K562 (cell line): ENCODE data around the gene IPP. TPM values are rescaled to one million over a fixed set of nuclear protein-coding genes. Genes with fewer than 3 reads are reported as not detected.

Source experiments
- DDX20 ChIP-seq: fragments of 450-650 bp; IDR thresholded peaks from 2 replicates; pipeline ENCODE4 v1.6.1; 2016; ENCODE audit warnings: missing genetic modification characterization, low read depth, mild to moderate bottlenecking, missing compliant biosample characterization, moderate library complexity
- JUN ChIP-seq, 2 experiments: sonication (generic) in 1 of 2; formaldehyde crosslinking in 1 of 2; IDR thresholded peaks; 2 replicates each; pipeline versions ENCODE4 v1.6.1 to v1.8.0; 2012 to 2022; ENCODE audit warnings: borderline replicate concordance in 2 of 2, mild to moderate bottlenecking in 2 of 2, improper control_type of control experiment in 1 of 2, low read depth in 1 of 2, low read length in 1 of 2, missing genetic modification reagents in 1 of 2
- MECOM ChIP-seq: fragments of 250-450 bp; sonication (Bioruptor Pico); IDR thresholded peaks from 2 replicates; pipeline ENCODE4 v1.8.0; 2022; ENCODE audit warnings: inconsistent platforms
- PTTG1 ChIP-seq: fragments of 450-650 bp; IDR thresholded peaks from 2 replicates; pipeline ENCODE4 v1.6.1; 2016; ENCODE audit warnings: low read depth, mild to moderate bottlenecking, missing genetic modification characterization, missing compliant biosample characterization
- RAD21 ChIP-seq, 2 experiments: fragments of 250-450 bp in 1 of 2; fragments of 450-650 bp in 1 of 2; sonication (Bioruptor Pico) in 1 of 2; formaldehyde crosslinking in 1 of 2; IDR thresholded peaks in 1 of 2; conservative IDR thresholded peaks in 1 of 2; 2 replicates each; pipeline versions ENCODE4 v1.4.0 to v1.8.0; 2020 to 2022; ENCODE audit warnings: mild to moderate bottlenecking in 2 of 2, moderate library complexity in 1 of 2
- RB1 ChIP-seq: fragments of 450-650 bp; IDR thresholded peaks from 2 replicates; pipeline ENCODE4 v1.6.1; 2017; ENCODE audit warnings: low read depth, mild to moderate bottlenecking
- YY1 ChIP-seq, 3 experiments: IDR thresholded peaks; 2 replicates each; pipeline ENCODE4 v1.6.1; 2011; ENCODE audit warnings: low read length in 2 of 3, mild to moderate bottlenecking in 2 of 3, moderate library complexity in 2 of 3, borderline replicate concordance in 1 of 3, control low read depth in 1 of 3, low read depth in 1 of 3; ENCODE audit not compliant: insufficient read depth in 3 of 3, insufficient replicate concordance in 2 of 3, control insufficient read depth in 1 of 3, insufficient read length in 1 of 3; ENCODE audit errors: extremely low read depth in 1 of 3
- polyA plus RNA-seq, 8 experiments: library from polyadenylated mRNA; depleted of rRNA in 4 of 8; stranded (reverse) in 5 of 8; unstranded in 3 of 8; fragments of >200 nt; fragmentation: Nextera tagmentation in 2 of 8; fragmentation: Illumina TruSeq in 1 of 8; extraction: Ambion mirVana in 2 of 8; extraction: Trizol in 1 of 8; gene quantifications; 2 replicates each; pipeline versions ENCODE4 v1.2.1 to v1.2.3, GENCODE V29; 2011 to 2014; ENCODE audit warnings: inconsistent platforms in 1 of 8, missing spikeins in 1 of 8
- total RNA-seq, 7 experiments: library from RNA; depleted of rRNA in 6 of 7; stranded (reverse); fragments of >200 nt in 6 of 7; fragmentation: Illumina TruSeq in 2 of 7; extraction: Trizol in 2 of 7; gene quantifications; 2 replicates each; pipeline versions ENCODE4 v1.2.1 to v1.2.3, GENCODE V29; 2011 to 2021; ENCODE audit warnings: low replicate concordance in 1 of 7
- TF ChIP-seq, protein P1 (sequence below): sonication (generic); formaldehyde crosslinking; IDR thresholded peaks from 2 replicates; pipeline ENCODE4 v1.8.0; 2022; ENCODE audit warnings: mild to moderate bottlenecking, missing genetic modification reagents
- TF ChIP-seq, protein P2 (sequence below): fragments of 450-650 bp; IDR thresholded peaks from 2 replicates; pipeline ENCODE4 v1.7.0; 2016; ENCODE audit warnings: borderline replicate concordance
- TF ChIP-seq, protein P3 (sequence below), 2 experiments: fragments of 450-650 bp; conservative IDR thresholded peaks; 2 replicates each; pipeline ENCODE4 v1.6.1; 2017; ENCODE audit warnings: mild to moderate bottlenecking in 2 of 2, moderate library complexity in 2 of 2
- TF ChIP-seq, protein P4 (sequence below): sonication (generic); formaldehyde crosslinking; IDR thresholded peaks from 2 replicates; pipeline ENCODE4 v1.8.0; 2022; ENCODE audit warnings: mild to moderate bottlenecking, missing genetic modification reagents

Gene IPP
- total and polyA plus RNA-seq, 9 of the 15 experiments (the other 6 are each of a cell fraction or from before 2014, with no cell fraction given), result 6.9 to 15.1 (median 9.7) TPM

DNA sequence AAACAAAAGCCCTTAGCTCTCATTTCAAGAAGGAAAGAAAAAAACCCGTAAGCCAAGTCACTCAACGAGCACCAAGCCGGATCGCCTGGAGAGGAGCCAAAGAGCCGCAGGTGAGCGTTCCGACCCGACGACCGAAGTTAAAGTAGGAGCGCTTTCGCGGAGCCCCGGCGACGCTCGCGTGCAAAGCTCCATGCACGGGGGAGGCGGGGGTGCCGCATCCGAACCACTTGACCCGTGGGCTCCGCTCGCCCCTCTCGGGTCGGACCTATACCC, 64.5 kb downstream of the IPP start (continued):
- TF ChIP-seq JUN (IDR thresholded peaks at IDR 0.05; ENCODE audit: borderline replicate concordance, low read depth, low read length) (no peak), JUN (CRISPR knock-in tag; IDR thresholded peaks at IDR 0.05; ENCODE audit: borderline replicate concordance) (0 out of 2 replicates have a peak, but pooled peaks have one; percentile 44), MECOM (CRISPR knock-in tag) (no peak), DDX20 (tag) (no peak), RB1 (no peak), YY1 (IDR thresholded peaks at IDR 0.05; ENCODE audit: borderline replicate concordance in 1 of 3, control insufficient read depth in 1 of 3, extremely low read depth in 1 of 3, insufficient read depth in 3 of 3, insufficient read length in 1 of 3, insufficient replicate concordance in 2 of 3, low read depth in 1 of 3, low read length in 2 of 3) (no peak), RAD21 (CRISPR knock-in tag; conservative IDR thresholded peaks at IDR 0.05 in 1 of 2, IDR thresholded peaks at IDR 0.05 in 1 of 2) (peak; percentile 15 to 36; a peak in 3 of 4 replicates), PTTG1 (no peak)
- TF ChIP-seq, protein P1, sequence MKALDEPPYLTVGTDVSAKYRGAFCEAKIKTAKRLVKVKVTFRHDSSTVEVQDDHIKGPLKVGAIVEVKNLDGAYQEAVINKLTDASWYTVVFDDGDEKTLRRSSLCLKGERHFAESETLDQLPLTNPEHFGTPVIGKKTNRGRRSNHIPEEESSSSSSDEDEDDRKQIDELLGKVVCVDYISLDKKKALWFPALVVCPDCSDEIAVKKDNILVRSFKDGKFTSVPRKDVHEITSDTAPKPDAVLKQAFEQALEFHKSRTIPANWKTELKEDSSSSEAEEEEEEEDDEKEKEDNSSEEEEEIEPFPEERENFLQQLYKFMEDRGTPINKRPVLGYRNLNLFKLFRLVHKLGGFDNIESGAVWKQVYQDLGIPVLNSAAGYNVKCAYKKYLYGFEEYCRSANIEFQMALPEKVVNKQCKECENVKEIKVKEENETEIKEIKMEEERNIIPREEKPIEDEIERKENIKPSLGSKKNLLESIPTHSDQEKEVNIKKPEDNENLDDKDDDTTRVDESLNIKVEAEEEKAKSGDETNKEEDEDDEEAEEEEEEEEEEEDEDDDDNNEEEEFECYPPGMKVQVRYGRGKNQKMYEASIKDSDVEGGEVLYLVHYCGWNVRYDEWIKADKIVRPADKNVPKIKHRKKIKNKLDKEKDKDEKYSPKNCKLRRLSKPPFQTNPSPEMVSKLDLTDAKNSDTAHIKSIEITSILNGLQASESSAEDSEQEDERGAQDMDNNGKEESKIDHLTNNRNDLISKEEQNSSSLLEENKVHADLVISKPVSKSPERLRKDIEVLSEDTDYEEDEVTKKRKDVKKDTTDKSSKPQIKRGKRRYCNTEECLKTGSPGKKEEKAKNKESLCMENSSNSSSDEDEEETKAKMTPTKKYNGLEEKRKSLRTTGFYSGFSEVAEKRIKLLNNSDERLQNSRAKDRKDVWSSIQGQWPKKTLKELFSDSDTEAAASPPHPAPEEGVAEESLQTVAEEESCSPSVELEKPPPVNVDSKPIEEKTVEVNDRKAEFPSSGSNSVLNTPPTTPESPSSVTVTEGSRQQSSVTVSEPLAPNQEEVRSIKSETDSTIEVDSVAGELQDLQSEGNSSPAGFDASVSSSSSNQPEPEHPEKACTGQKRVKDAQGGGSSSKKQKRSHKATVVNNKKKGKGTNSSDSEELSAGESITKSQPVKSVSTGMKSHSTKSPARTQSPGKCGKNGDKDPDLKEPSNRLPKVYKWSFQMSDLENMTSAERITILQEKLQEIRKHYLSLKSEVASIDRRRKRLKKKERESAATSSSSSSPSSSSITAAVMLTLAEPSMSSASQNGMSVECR (CRISPR knock-in tag), result 0 out of 2 replicates have a peak, but pooled peaks have one; percentile 1
- TF ChIP-seq, protein P2, sequence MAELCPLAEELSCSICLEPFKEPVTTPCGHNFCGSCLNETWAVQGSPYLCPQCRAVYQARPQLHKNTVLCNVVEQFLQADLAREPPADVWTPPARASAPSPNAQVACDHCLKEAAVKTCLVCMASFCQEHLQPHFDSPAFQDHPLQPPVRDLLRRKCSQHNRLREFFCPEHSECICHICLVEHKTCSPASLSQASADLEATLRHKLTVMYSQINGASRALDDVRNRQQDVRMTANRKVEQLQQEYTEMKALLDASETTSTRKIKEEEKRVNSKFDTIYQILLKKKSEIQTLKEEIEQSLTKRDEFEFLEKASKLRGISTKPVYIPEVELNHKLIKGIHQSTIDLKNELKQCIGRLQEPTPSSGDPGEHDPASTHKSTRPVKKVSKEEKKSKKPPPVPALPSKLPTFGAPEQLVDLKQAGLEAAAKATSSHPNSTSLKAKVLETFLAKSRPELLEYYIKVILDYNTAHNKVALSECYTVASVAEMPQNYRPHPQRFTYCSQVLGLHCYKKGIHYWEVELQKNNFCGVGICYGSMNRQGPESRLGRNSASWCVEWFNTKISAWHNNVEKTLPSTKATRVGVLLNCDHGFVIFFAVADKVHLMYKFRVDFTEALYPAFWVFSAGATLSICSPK, result no peak
- TF ChIP-seq, protein P3, sequence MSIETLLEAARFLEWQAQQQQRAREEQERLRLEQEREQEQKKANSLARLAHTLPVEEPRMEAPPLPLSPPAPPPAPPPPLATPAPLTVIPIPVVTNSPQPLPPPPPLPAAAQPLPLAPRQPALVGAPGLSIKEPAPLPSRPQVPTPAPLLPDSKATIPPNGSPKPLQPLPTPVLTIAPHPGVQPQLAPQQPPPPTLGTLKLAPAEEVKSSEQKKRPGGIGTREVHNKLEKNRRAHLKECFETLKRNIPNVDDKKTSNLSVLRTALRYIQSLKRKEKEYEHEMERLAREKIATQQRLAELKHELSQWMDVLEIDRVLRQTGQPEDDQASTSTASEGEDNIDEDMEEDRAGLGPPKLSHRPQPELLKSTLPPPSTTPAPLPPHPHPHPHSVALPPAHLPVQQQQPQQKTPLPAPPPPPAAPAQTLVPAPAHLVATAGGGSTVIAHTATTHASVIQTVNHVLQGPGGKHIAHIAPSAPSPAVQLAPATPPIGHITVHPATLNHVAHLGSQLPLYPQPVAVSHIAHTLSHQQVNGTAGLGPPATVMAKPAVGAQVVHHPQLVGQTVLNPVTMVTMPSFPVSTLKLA (conservative IDR thresholded peaks at IDR 0.05), result no peak
- TF ChIP-seq, protein P4, sequence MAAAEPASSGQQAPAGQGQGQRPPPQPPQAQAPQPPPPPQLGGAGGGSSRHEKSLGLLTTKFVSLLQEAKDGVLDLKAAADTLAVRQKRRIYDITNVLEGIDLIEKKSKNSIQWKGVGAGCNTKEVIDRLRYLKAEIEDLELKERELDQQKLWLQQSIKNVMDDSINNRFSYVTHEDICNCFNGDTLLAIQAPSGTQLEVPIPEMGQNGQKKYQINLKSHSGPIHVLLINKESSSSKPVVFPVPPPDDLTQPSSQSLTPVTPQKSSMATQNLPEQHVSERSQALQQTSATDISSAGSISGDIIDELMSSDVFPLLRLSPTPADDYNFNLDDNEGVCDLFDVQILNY (CRISPR knock-in tag), result no peak
